ENCODE results near the gene CTSE. TPM values are rescaled to one million over a fixed set of nuclear protein-coding genes. Genes with fewer than 3 reads are reported as not detected.

Gene CTSE
- total RNA-seq, result not detected in 2 replicates

DNA sequence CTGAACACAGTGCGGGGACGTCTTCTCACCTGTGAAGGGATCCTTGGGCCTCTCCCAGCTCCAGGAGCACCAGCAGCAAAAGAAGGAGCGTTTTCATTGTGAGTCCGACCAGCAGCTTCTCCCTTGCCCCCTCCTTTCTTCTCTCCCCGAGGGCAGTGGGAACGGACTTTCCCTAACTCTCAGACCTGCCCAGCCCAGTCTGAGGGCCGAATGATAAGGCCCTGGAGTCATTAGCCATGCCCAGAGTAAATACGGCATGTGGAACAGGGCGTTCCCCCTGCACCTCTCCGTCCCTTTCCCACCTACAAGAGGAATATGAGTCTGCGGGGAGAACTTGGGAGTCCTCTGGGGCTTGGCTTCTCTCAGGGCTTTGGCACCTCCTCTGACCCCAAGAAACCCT lies at the start of gene CTSE:
Gene CTSE (minus strand): TSS at position 201 of the 400 bp plus-strand sequence. CDS start 104 bp downstream, at position 97.

DNA sequence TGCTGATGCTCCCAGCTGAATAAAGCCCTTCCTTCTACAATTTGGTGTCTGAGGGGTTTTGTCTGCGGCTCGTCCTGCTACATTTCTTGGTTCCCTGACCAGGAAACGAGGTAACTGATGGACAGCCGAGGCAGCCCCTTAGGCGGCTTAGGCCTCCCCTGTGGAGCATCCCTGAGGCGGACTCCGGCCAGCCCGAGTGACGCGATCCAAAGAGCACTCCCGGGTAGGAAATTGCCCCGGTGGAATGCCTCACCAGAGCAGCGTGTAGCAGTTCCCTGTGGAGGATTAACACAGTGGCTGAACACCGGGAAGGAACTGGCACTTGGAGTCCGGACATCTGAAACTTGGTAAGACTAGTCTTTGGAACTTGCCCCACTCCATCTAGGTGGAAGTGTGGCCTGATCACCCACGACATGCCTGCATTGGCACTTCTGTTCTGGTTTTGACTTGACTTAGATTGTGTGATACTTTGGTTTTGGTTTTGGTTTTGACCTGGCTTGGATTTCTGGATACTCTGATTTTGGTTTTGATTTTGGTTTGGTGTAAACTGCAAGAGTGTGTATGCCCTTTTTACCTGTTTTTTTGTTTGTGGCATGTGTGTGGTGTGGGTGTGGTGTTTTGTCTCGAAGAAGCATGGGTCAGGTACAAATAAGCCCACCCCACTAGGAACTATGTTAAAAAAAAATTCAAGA lies 29.4 kb upstream of the CTSE start, which contains the start of gene RHEX:
Gene RHEX (plus strand): TSS at position 255 of the 692 bp plus-strand sequence. CDS start 44,656 bp downstream, outside the sequence.

DNA sequence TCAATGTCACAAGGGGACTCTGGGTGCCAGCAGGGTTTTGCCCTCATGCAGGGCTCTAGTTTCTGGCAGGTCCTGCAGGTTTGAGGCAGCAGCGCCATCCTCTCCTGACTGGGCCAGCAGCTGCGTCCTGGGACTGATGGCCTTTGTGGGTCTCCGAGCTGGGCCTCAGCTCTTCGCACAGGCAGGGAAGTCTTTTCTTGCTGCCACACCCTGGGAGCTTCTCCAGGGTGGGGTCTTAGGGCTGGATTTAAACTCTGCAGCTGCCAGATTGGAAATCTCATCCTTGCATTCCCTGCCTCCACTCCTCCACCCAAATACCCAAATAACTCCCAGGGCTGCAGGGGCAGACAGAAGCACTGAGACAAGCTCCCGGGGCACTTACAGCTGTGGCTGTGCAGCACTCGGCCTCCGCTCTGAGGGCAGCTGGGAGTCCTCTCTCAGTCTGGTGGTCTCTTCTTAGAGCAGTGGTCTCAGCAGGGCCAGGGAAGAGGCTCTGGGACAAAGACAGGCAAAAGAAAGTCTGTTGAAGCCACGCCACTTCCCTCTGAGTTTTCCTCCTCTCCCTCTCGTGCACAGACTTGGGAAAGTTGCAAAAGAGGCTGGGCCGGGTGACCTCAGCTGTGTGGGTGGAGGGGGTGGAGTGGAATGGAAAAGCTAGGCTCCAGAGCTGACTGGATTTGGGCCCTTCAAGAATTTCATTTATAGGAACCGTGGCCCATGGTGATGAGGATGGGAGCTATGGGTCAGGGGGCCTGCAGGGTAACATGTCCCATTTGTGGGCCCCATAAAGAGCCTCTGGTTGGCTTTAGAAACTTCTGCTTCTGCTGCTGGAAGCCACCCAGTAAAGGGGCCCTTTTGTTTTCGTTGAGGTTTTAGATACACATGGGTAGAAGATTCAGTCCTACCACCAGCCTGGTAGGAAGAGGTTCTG lies 20.6 kb downstream of the CTSE start, which contains the start of gene RAB7B:
Gene RAB7B (minus strand): TSS at position 525 of the 931 bp plus-strand sequence. CDS start 9,260 bp downstream, outside the sequence.

Other genes with a start within 250 kb of the CTSE start
- gene RAB29, start 248.4 kb downstream of the CTSE start, total RNA-seq, result 19.5 and 30.7 TPM in 2 replicates
- gene SLC41A1, start 210.7 kb downstream of the CTSE start, total RNA-seq, result 12.3 and 21.3 TPM in 2 replicates
- not detected in 2 replicates for gene PM20D1, start 173.8 kb downstream of the CTSE start, total RNA-seq
- not detected in 2 replicates for gene SLC26A9, start 80.4 kb downstream of the CTSE start, total RNA-seq
- 0.15 TPM in 1 of 2 replicates, not detected in the other for gene RAB7B, start 20.5 kb downstream of the CTSE start, total RNA-seq
- not detected in 2 replicates for gene RHEX, start 29.3 kb upstream of the CTSE start, total RNA-seq
- gene AVPR1B, start 93.5 kb upstream of the CTSE start, total RNA-seq, result not detected in 2 replicates
- 3.2 and 5.2 TPM in 2 replicates for gene FAM72A, start 178.9 kb upstream of the CTSE start, total RNA-seq
- gene SRGAP2, start 179.6 kb upstream of the CTSE start, total RNA-seq, result 51.3 and 87.2 TPM in 2 replicates

Data from epithelial cell of umbilical artery (primary cell).